ENCODE measurements around the gene COL7A1.

GRCh38 chr3:48596157-48596556 is 1.0 kb upstream of the COL7A1 start:
- no peak for TF ChIP-seq ZNF274 (IDR thresholded peaks at IDR 0.05; ENCODE audit: low read depth, low read length)
- no peak for TF ChIP-seq SUZ12 (IDR thresholded peaks at IDR 0.05; ENCODE audit: extremely low read depth, insufficient read depth, insufficient read length)
- TF ChIP-seq YY1 (IDR thresholded peaks at IDR 0.05; ENCODE audit: insufficient read depth, insufficient read length), result no peak
